WTC11 (cell line): ENCODE results near the gene ETV6. TPM values are rescaled to one million over a fixed set of nuclear protein-coding genes. Genes with fewer than 3 reads are reported as not detected.

ENCODE experiments used
- ATAC-seq: fragments of 200-7000 bp; cut with Tn5 transposase; 2 replicates; pipeline ENCODE4 v1.10.0; 2021; ENCODE audit warnings: mild to moderate bottlenecking, moderate library complexity
- CTCF ChIA-PET: fragments of 300-600 bp; sonication (Branson Sonifier 250); formaldehyde crosslinking; loops from one replicate; lab custom pipeline; 2021; ENCODE audit warnings: antibody characterized with exemption; lab: Charles Lee
- POLR2A ChIA-PET: fragments of 350-600 bp; sonication (Branson Sonifier 250); formaldehyde crosslinking; loops from one replicate; lab custom pipeline; 2021; ENCODE audit warnings: antibody characterized with exemption; lab: Charles Lee
- DNase-seq: peaks from one replicate; pipeline ENCODE4 v3.0.0; 2021; ENCODE audit warnings: low spot score
- H3K27ac Mint-ChIP-seq: 2 replicates; pipeline ENCODE4 v1.8.0; 2021; ENCODE audit warnings: mixed read lengths
- H3K27me3 Mint-ChIP-seq: 2 replicates; pipeline ENCODE4 v1.8.0; 2021; ENCODE audit warnings: low read depth, mild to moderate bottlenecking, moderate library complexity, mixed read lengths
- H3K36me3 Mint-ChIP-seq: 2 replicates; pipeline ENCODE4 v1.8.0; 2021; ENCODE audit warnings: mixed read lengths
- H3K4me1 Mint-ChIP-seq: 2 replicates; pipeline ENCODE4 v1.8.0; 2022; ENCODE audit warnings: mixed read lengths
- H3K4me3 Mint-ChIP-seq: 2 replicates; pipeline ENCODE4 v1.8.0; 2021; ENCODE audit warnings: mild to moderate bottlenecking, moderate library complexity, mixed read lengths
- H3K9me3 Mint-ChIP-seq: 2 replicates; pipeline ENCODE4 v1.8.0; 2021; ENCODE audit warnings: mixed read lengths
- AFF4 ChIP-seq: sonication (generic); formaldehyde crosslinking; IDR thresholded peaks from 2 replicates; pipeline ENCODE4 v1.8.1; 2023; ENCODE audit warnings: mild to moderate bottlenecking, missing genetic modification reagents, borderline replicate concordance
- CREM ChIP-seq: sonication (generic); formaldehyde crosslinking; IDR thresholded peaks from 2 replicates; pipeline ENCODE4 v1.8.1; 2022; ENCODE audit warnings: mild to moderate bottlenecking, missing genetic modification reagents, moderate library complexity
- E2F1 ChIP-seq: sonication (generic); formaldehyde crosslinking; IDR thresholded peaks from 2 replicates; pipeline ENCODE4 v1.8.0; 2022; ENCODE audit warnings: mild to moderate bottlenecking, missing genetic modification reagents
- ETV6 ChIP-seq: sonication (generic); formaldehyde crosslinking; IDR thresholded peaks from 2 replicates; pipeline ENCODE4 v1.8.1; 2022; ENCODE audit warnings: mild to moderate bottlenecking, missing genetic modification reagents
- FOXK1 ChIP-seq: sonication (generic); formaldehyde crosslinking; IDR thresholded peaks from 2 replicates; pipeline ENCODE4 v1.8.0; 2022; ENCODE audit warnings: mild to moderate bottlenecking, moderate library complexity, missing genetic modification reagents
- FOXP1 ChIP-seq: sonication (generic); formaldehyde crosslinking; IDR thresholded peaks from 2 replicates; pipeline ENCODE4 v1.8.0; 2022; ENCODE audit warnings: missing genetic modification reagents, mild to moderate bottlenecking, moderate library complexity, borderline replicate concordance
- GABPB1 ChIP-seq: sonication (generic); formaldehyde crosslinking; IDR thresholded peaks from 2 replicates; pipeline ENCODE4 v1.8.1; 2023; ENCODE audit warnings: mild to moderate bottlenecking, missing genetic modification reagents
- HMGA2 ChIP-seq: fragments of 250-450 bp; sonication (Bioruptor Pico); IDR thresholded peaks from 2 replicates; pipeline ENCODE4 v1.4.0; 2021; ENCODE audit warnings: mild to moderate bottlenecking, moderate library complexity
- IRF2 ChIP-seq: sonication (generic); formaldehyde crosslinking; IDR thresholded peaks from 2 replicates; pipeline ENCODE4 v1.8.0; 2022; ENCODE audit warnings: low read depth, missing genetic modification reagents, borderline replicate concordance
- NR1H2 ChIP-seq: sonication (generic); formaldehyde crosslinking; IDR thresholded peaks from 2 replicates; pipeline ENCODE4 v1.9.0; 2021; ENCODE audit warnings: mild to moderate bottlenecking, moderate library complexity, missing genetic modification reagents
- NR2C2 ChIP-seq: sonication (generic); formaldehyde crosslinking; IDR thresholded peaks from 2 replicates; pipeline ENCODE4 v1.8.0; 2022; ENCODE audit warnings: mild to moderate bottlenecking, missing genetic modification reagents
- SMAD4 ChIP-seq: sonication (generic); formaldehyde crosslinking; IDR thresholded peaks from 2 replicates; pipeline ENCODE4 v1.8.0; 2022; ENCODE audit warnings: mild to moderate bottlenecking, missing genetic modification reagents
- ZMAT4 ChIP-seq: fragments of 250-450 bp; sonication (Bioruptor Pico); IDR thresholded peaks from 2 replicates; pipeline ENCODE4 v1.9.0; 2021; ENCODE audit warnings: mild to moderate bottlenecking
- ZSCAN18 ChIP-seq: fragments of 250-450 bp; sonication (Bioruptor Pico); IDR thresholded peaks from 2 replicates; pipeline ENCODE4 v2.1.2; 2022; ENCODE audit warnings: mild to moderate bottlenecking, moderate library complexity
- total RNA-seq: library from RNA; stranded (reverse); gene quantifications from 3 replicates; pipeline ENCODE4 v1.2.3, GENCODE V29; 2021

Gene ETV6
- total RNA-seq, 1 experiment from 2014 or later = 23.5 TPM

- TF ChIP-seq AFF4 (CRISPR knock-in tag) = no peak
- no peak for TF ChIP-seq SMAD4 (CRISPR knock-in tag)
- TF ChIP-seq IRF2 (CRISPR knock-in tag) = no peak
- no peak for TF ChIP-seq NR2C2
These were observed 54.6 kb downstream of the ETV6 start (continued) for GRCh38 chr12:11704089-11704488.

GRCh38 chr12:11705010-11705409, 55.5 kb downstream of the ETV6 start:
- Mint-ChIP-seq H3K4me1 (peaks cover 45% of the 10 kb centered on the region), H3K36me3 (no peaks in the 10 kb centered on the region), H3K9me3 (peaks cover 3% of the 10 kb centered on the region; the same call in 1 of the 2 replicates), H3K4me3 (no peak overlapping the region), H3K27ac (peak overlapping the region; percentile 71), H3K27me3 (no peaks in the 10 kb centered on the region)
- TF ChIP-seq FOXK1 (CRISPR knock-in tag) = no peak
- TF ChIP-seq GABPB1 = peak; percentile 33; the same call in 1 of the 2 replicates
- CTCF ChIA-PET = interaction anchor here (2.3 kb wide), 1 partner anchor 29 kb away, joined by 8 read pairs; no protein-coding TSS in a partner anchor
- no peak for DNase-seq
- ATAC-seq = no peak
- POLR2A ChIA-PET = no interaction called here

- peak; percentile 43; the same call in 1 of the 2 replicates for ATAC-seq
- DNase-seq = no peak
- Mint-ChIP-seq H3K4me1 (peaks cover 29% of the 10 kb centered on the region), H3K27ac (peak overlapping the region; percentile 48), H3K9me3 (peaks cover 3% of the 10 kb centered on the region; the same call in 1 of the 2 replicates), H3K36me3 (no peaks in the 10 kb centered on the region), H3K4me3 (no peak overlapping the region), H3K27me3 (no peaks in the 10 kb centered on the region)
- POLR2A ChIA-PET = no interaction called here
- CTCF ChIA-PET = interaction anchor here (2.3 kb wide), 1 partner anchor 27 kb away, joined by 8 read pairs; no protein-coding TSS in a partner anchor
- TF ChIP-seq ETV6 (CRISPR knock-in tag) (no peak), ZMAT4 (CRISPR knock-in tag) (no peak), GABPB1 (peak; percentile 89)
- TF ChIP-seq, all 79 proteins: peak for 1
These were observed 57.3 kb downstream of the ETV6 start for GRCh38 chr12:11706509-11707379.

- H3K27ac Mint-ChIP-seq = 0 out of 2 replicates have a peak overlapping the region, but pooled peaks have one; percentile 20
These were observed 58.1 kb downstream of the ETV6 start for GRCh38 chr12:11707535-11707934.

More at GRCh38 chr12:11707535-11707934, 58.1 kb downstream of the ETV6 start:
- ChIA-PET CTCF (interaction anchor here (2.3 kb wide), 1 partner anchor 27 kb away, joined by 8 read pairs; no protein-coding TSS in a partner anchor), POLR2A (no interaction called here)
- H3K36me3 Mint-ChIP-seq = no peaks in the 10 kb centered on the region
- peaks cover 26% of the 10 kb centered on the region for H3K4me1 Mint-ChIP-seq
- H3K4me3 Mint-ChIP-seq = no peak overlapping the region
- peaks cover 3% of the 10 kb centered on the region; the same call in 1 of the 2 replicates for H3K9me3 Mint-ChIP-seq
- H3K27me3 Mint-ChIP-seq = no peaks in the 10 kb centered on the region
- DNase-seq (no peak), ATAC-seq (no peak)
- TF ChIP-seq FOXP1 (no peak), NR1H2 (CRISPR knock-in tag) (no peak), ZSCAN18 (CRISPR knock-in tag) (no peak), E2F1 (no peak), HMGA2 (CRISPR knock-in tag) (no peak), CREM (no peak)
